VCaP (cell line): Measurements from ENCODE around the gene MEIS1.

Experiments used
- H3K27ac ChIP-seq: fragments of 450-650 bp; 2 replicates; pipeline ENCODE4 v1.5.1; 2017
- CTCF ChIP-seq: fragments of 450-650 bp; conservative IDR thresholded peaks from 2 replicates; pipeline ENCODE4 v1.5.1; 2017; ENCODE audit warnings: mild to moderate bottlenecking, moderate library complexity

Gene MEIS1

GRCh38 chr2:66574701-66575624 lies 140.0 kb downstream of the MEIS1 start:
- H3K27ac ChIP-seq, result no peak overlapping the region

GRCh38 chr2:66575625-66576310 lies 140.8 kb downstream of the MEIS1 start:
- TF ChIP-seq CTCF, result peak; percentile 58
- H3K27ac ChIP-seq, result no peak overlapping the region

More at GRCh38 chr2:66574701-66575624, 140.0 kb downstream of the MEIS1 start:
- TF ChIP-seq CTCF, result peak; percentile 85

- TF ChIP-seq CTCF, result no peak
- no peak overlapping the region for H3K27ac ChIP-seq
Measured at GRCh38 chr2:66576311-66576560, 141.3 kb downstream of the MEIS1 start.

GRCh38 chr2:66576561-66577320 lies 141.8 kb downstream of the MEIS1 start:
- no peak for TF ChIP-seq CTCF
- no peak overlapping the region for H3K27ac ChIP-seq

- no peak for TF ChIP-seq CTCF
- no peak overlapping the region for H3K27ac ChIP-seq
Measured at GRCh38 chr2:66577321-66578053, 142.6 kb downstream of the MEIS1 start.

- H3K27ac ChIP-seq, result no peak overlapping the region
- TF ChIP-seq CTCF, result no peak
Measured at GRCh38 chr2:66578054-66578686, 143.2 kb downstream of the MEIS1 start.
